ENCODE data around the gene ST8SIA2. TPM values are rescaled to one million over a fixed set of nuclear protein-coding genes. Genes with fewer than 3 reads are reported as not detected.

Gene ST8SIA2, protein sequence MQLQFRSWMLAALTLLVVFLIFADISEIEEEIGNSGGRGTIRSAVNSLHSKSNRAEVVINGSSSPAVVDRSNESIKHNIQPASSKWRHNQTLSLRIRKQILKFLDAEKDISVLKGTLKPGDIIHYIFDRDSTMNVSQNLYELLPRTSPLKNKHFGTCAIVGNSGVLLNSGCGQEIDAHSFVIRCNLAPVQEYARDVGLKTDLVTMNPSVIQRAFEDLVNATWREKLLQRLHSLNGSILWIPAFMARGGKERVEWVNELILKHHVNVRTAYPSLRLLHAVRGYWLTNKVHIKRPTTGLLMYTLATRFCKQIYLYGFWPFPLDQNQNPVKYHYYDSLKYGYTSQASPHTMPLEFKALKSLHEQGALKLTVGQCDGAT
- total RNA-seq (2022; extraction: Qiagen RNA extraction) = 0.31 to 0.47 TPM (median 0.40 TPM) in 5 replicates

DNA sequence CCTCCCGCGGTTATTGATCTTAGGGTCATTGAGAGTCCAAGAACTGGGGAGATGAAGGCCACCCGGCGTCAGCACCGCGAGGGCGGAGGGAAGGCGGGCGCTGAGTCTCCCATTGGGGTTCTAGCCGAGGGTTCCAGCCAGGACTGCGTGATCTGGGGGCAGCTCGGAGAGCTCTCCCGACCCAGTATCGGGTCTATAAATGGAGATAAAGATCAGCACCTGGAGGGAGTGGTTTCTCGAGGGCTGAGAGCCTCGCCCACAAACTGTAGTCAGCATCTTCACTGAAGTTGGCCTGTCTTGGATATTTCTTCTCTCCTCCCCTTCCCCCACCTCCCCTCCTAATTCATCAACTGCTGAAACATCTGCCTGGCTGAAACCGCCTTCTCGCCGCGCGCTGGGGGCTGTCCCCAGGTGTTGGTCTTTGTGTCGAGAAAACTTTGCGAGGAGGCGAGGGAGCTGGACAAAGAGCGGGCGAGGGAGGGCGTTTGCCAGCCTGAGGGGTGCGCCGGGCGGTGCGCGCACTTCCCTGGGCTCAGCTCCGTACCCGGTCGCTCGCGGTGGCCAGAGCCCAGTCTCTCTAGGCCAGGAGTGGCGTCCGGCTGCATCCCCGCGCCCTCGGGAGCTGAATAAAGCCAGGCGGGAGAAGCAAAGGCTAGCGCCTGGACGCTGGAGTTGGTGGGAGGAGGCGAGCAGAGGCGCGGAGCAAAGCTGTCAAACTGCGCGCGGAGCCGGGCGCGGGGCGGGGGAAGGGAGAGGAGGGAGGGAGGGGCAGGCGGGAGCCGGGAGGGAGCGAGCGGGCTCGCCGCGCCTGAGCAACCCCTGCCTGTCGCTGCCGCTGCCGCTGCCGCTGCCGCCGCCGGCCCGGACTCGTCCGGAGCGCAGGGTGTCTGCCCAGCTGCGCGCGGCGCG is at the start of gene ST8SIA2:
ST8SIA2 (plus strand) TSS at position 811 of the 909 bp plus-strand sequence. CDS start 184 bp downstream, outside the sequence.

